Left ventricle myocardium superior (tissue), 1 donor: ENCODE data around the gene SNAP25. TPM values are rescaled to one million over a fixed set of nuclear protein-coding genes. Genes with fewer than 3 reads are reported as not detected.

ENCODE experiments used
- ATAC-seq: fragments of 200-7000 bp; cut with Tn5 transposase; one replicate; pipeline ENCODE4 v1.9.1; 2020; ENCODE audit warnings: mild to moderate bottlenecking, moderate library complexity
- DNase-seq: peaks from one replicate; pipeline ENCODE4 v3.0.0-alpha.2; 2020
- intact Hi-C: fragments of 100-400 bp; cut with micrococcal nuclease; formaldehyde crosslinking; loops from one replicate; pipeline ENCODE4 v1.11.0; 2022
- total RNA-seq: library from RNA; stranded (reverse); fragmentation: NEBNext Ultra II Directional; extraction: Animal tissue kit (Norgen Biotek cat#: 25700); gene quantifications from one replicate; pipeline ENCODE4 v1.2.1, GENCODE V29; 2021
- donor health status: DM: no; HTN: yes; CAD: no; lungs with severe emphysema.

The SNAP25 gene
- total RNA-seq, 1 donor from 2014 or later = 0.67 TPM

DNA sequence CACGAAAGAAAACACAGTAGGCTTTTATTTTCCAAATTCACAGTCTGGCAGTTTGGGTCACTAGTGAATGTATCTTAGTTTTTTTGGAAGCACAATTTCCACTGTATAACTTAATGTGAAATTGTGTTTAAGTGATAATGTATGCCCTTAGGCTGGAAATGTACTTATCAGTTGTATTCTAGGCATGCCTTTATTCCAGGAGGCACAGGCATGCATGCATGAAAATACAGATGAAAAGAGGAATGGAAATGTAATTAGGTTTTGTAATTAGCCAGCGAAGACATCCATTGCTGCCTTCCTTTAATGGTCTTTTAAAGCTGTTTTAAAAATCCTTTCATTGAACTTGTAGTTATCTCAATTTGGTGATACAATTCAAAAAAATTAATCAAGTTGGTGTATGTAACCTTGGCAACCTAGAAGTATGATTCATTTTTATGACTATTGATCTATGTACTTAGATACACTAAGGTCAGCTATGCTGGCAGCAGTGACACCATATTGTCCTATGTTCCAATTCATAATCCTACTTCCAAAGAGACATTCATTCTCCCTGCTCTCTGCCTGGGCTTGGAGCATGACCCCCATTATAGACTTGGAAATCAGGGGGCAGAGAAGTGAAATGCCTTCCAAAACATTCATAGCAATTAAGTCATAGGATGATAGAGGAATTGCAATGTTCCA lies 73.1 kb downstream of the SNAP25 start:
- intact Hi-C loops = no loop called here
- no peak for DNase-seq
- no peak for ATAC-seq

DNA sequence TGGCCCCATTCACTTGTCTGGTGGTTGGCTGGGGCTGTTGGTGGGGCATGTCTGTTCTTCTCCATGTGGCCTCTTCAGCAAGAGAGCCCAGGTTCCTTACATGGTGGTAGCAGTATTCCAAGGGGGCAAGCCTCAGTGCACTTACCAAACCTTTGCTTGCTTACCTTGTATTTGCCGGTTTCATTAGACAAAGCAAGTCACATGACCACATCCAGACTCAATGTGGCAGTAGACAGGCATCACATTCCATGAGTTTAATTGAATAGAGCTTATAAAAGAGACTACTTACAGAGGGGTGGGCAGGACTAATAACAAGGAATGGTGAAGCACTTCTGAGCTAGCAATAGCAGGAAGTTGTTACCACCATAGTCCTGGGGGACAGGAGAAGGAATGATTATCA lies 78.6 kb downstream of the SNAP25 start:
- DNase-seq (no peak), ATAC-seq (no peak)
- intact Hi-C loops = no loop called here

DNA sequence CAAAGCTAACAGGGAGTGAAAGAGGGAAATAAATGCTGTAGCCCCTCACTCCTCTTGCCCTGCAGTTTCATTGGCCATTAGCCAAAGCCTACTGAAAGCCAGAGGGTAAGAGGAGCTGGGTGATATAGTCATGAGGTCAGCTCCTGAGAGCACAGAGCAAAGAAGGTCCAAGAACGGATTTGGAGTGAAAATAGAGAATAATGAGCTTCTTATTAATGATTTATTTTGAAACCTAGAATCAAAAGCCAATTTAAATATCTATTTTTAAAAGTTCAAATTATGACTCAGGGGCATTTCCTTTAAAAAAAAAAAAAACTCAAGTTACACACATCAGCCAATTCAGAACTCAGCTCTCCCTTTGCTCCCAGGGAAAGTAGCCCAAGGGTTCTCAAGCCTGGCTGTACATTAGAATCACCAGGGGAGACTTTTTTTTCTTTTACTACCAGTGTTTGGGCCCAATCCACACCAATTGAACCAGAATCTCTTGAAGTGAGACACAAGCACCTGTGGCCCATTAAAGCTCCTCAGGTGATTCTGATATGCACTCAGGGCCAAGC lies 79.1 kb downstream of the SNAP25 start:
- ATAC-seq (no peak), DNase-seq (no peak)
- intact Hi-C loops = no loop called here

DNA sequence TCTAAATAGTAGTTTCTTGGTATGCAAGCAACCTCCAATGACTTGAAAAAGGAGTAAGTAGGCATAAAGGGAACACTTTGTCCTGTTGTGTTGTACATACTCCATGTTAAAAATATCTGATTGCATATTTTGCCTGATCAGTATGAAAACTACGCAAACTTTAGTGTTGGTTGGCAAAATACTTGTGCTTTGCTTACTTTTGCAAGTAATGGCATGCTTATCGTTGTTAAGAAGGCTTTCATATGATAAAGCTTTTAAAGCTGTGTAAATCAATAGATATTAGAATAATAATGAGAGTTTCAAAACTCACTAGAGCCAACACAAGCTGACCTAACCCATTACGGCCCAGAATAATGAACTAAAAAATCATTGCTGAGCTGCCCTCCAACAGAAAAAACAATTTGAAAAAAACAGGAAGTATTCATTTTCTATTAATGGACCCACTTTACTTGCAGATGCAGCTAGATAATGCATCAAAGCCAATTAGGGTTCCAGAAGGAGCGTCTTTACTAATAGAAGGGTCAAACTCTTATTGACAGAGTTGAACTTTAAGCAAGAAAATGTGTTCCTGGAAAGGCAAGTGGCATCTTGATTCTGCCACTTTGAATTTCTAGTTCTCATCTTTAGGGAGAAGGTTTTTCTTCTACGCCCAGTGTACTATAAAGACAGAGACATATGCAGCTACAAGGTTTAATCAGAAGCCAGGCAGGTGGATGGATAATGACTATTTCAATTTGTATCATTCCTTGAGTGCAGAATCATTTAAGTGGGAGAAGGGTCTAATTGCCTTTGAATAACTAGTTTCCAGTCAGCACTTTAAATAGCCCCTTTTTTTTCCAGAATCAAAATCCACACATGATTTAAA lies 82.2 kb downstream of the SNAP25 start:
- intact Hi-C loops = no loop called here
- DNase-seq = no peak
- no peak for ATAC-seq

DNA sequence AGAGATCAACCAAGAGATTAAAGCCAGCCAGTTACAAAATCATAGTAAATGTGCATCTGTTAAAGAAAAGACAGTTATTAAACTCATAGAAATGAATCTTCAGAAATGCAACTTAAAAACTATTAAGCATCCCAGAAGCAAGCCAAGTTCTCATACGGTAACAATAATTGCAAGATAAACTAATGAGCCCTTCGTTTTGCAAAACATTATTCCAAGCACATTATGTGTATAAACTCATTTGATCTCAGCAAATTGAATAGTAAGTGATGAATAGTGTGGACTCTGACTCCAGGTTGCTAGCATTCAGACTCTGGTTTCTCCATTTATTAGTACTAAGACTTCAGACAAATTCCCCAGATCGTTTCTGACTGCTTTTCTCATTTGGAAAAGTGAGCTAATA lies 85.2 kb downstream of the SNAP25 start:
- DNase-seq = no peak
- intact Hi-C loops = no loop called here
- ATAC-seq = no peak

DNA sequence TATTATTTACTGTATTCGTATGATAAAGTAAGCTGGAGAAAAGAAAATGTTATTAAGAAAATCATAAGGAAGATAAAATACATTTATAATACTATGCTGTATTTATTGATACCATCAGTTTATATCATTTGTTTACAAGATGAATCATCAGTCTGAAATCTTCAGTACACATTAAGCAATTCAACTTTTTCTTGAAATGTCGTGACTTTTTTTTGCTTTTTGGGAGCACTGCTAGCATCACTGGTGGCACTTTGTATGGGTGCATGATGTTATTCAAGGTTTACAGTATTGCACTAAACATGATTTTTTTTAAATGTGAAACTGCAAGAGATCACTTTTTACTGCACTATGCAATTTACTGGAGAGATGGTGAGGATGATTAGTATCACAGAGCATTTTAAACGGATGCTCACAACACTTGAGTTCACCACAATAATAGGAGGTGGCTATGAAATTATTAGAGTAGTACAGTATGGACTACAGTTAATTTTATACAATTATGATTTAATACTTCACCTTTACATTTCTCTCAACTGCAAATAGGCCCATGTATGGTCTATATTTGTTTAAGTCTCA lies 85.9 kb downstream of the SNAP25 start:
- intact Hi-C loops = no loop called here
- DNase-seq = no peak
- no peak for ATAC-seq

DNA sequence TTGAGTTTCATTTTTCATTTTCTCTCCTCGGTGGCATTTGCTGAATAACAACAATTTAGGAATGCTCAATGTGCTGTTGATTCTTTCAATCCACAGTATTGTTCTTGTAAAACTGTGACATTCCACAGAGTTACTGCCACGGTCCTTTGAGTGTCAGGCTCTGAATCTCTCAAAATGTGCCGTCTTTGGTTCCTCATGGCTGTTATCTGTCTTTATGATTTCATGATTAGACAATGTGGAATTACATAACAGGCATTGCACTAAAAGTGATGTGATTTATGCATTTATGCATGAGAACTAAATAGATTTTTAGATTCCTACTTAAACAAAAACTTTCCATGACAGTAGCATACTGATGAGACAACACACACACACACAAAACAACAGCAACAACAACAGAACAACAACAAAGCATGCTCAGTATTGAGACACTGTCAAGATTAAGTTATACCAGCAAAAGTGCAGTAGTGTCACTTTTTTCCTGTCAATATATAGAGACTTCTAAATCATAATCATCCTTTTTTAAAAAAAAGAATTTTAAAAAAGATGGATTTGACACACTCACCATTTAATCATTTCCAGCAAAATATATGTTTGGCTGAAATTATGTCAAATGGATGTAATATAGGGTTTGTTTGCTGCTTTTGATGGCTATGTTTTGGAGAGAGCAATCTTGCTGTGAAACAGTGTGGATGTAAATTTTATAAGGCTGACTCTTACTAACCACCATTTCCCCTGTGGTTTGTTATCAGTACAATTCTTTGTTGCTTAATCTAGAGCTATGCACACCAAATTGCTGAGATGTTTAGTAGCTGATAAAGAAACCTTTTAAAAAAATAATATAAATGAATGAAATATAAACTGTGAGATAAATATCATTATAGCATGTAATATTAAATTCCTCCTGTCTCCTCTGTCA lies 88.1 kb downstream of the SNAP25 start:
- DNase-seq (no peak), ATAC-seq (no peak)
- intact Hi-C loops = no loop called here

DNA sequence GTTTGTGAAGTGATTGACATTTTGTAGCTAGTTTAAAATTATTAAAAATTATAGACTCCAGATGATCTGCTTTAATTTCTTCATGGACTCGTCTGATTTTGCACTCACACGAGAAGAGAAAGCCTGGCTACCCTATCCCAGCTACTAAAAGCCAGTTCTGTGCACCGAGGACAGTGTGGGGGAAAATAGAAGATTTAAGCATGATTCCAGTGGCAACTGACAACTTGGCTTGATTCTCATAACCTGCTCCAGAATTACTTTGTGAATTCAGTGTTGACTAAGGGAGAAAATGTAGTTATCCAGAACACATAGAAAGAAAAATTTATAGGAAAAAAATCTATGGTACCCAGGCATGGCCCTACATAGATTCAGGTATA lies 88.7 kb downstream of the SNAP25 start:
- intact Hi-C loops = no loop called here
- ATAC-seq = no peak
- DNase-seq = no peak

DNA sequence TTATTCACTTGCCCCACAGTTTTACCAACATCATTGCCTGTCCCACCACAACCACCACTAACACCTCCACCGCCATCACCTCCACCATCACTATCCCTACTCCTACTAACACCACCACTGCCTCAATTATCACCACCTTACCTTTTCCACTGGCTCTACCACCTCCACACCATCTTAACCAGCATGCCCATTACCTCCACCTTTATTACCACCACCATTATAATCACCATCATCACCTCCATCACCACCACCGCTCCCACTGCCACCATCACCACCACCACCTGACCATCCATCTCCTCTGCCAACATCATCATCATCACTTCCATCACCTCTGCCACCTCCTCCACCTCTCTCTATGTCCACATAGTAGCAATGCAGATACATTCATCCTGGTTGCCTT lies 90.0 kb downstream of the SNAP25 start:
- no peak for ATAC-seq

DNA sequence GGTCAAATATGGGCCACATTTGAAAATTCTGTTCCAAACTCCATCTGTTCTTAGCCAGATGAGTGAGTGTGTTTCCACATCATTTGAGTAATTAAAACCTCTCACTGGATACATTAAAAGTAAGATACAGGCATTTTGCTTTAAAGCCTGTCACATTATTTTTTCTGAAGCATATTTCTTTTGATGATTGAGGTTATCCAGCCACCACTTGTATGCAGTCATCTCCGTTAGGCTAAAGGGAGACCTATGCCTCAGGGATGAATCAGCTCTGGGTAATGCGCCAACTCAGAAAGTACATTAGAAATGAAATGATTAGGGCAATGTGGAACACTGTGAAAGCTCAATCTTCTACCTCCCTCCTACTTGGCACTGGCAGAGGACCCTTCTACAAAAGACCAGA lies 90.7 kb downstream of the SNAP25 start:
- no peak for ATAC-seq
- no peak for DNase-seq
- intact Hi-C loops = no loop called here

More for the DNA sequence above, 90.0 kb downstream of the SNAP25 start:
- DNase-seq = no peak
- intact Hi-C loops = no loop called here

DNA sequence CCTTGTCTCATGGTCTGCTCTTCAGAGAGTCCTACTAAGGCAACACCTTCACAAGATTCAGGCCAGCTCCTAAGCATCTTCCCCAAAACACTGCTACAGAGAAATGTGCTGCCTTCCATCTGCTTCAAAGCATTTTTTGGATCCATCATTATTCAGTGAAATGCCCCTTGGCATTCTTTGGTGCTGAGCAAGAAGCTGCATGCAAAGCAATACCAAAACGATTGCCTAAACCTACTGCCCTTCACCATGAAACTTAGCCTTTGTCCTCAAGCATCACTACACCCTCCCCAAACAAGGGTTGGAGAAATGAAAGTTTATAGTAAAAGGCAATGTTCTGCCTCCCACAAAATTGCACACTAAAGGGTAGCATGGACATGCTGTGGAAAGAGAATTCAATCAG lies 93.5 kb downstream of the SNAP25 start:
- intact Hi-C loops = no loop called here
- no peak for DNase-seq
- ATAC-seq = no peak

DNA sequence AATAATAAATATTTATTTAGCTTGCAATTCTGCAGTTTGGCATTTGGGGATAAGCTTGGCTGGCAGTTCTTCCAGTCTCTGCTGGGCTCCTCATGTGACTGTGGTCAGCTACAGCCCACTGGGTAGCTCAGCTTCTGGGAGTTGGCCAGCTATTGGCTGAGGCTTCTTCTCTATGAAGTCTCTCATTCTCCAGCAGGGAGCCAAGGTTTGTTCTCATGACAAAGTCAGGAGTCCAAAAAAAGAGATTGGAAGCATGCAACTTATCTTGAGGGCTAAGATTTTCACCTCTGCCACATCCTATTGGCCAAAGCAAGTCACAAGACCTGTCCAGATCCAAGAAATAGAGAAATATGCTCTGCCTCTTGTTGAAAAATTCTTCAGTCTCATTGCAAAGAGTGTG lies 94.6 kb downstream of the SNAP25 start:
- intact Hi-C loops = no loop called here
- DNase-seq (peak; percentile 33), ATAC-seq (peak; percentile 47)

DNA sequence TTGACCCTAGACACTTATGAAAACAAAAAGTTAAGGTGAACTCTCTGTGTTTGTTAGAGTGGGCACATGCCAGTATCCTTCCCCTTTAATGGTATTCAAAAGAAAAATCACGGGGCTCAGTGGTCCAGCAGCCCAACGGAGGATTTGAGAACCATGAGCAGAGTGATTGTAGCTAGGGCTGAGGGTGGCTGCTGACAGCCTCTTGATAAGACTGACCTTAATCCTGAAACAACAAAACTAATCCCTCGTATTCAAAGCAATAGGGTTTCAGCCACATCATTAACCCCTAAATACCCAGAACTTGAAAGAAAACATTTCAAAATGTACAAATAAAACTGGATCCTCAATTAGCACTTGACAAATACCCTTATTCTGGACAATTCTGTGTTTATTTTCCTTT lies 95.1 kb downstream of the SNAP25 start:
- peak; percentile 59 for ATAC-seq
- no peak for DNase-seq
- intact Hi-C loops = no loop called here

DNA sequence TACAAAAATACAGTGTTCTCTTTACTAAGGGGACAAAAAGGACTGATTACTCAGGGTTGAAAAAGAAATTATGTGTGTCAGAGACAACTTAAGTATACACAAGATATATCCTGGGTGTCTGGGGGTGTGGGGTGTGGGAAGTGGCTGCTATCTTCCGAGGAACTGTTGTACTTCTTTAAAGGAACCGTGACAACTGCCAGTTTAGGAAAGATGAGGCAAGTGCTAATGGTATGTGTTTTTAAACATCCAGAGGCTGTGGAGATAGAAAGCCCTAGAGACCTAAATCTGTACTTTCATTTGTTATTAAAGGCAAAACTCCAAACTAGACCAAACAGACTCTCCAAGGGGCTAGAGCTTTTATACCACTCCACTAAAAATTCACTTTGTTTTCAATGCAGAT lies 95.6 kb downstream of the SNAP25 start:
- ATAC-seq (peak; percentile 74), DNase-seq (no peak)
- intact Hi-C loops = no loop called here

DNA sequence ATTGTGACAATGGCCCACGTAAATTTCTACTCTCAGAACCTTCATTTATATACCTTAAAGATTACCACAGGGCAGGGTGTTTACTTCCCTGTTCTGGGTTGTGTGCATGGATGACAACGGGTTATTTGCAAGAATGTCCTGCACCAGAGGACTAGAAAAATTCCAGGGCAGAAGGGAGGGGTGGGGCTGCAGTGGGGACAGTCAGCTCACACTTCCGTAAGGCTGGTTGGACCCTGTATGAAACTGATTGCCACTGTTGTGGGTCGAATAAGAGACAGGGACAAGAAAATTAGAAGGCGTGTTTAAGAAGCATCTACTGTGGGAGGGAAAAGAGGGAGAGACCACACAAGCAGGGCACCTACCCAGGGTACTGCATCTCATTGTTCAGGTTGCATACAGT lies 96.5 kb downstream of the SNAP25 start:
- intact Hi-C loops = no loop called here
- DNase-seq (no peak), ATAC-seq (no peak)

DNA sequence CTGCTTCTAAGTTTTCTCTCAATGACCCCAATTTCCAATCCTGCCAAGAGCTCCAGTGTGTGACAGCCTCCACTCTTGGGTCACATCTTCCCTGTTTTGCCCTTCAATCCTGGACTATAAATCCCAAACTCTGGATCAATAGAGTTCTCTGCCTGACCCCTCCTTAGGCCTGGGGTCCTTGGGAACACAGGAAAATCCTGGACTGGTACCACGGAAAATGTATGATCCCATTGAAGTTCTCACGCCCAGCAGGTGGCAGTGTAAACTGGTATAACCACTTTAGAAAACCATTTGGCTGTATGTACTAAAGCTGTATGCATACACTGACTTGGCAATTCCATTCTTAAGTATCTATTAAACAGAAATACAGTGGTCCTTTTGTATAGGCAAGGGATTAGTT lies 98.0 kb downstream of the SNAP25 start:
- intact Hi-C loops = no loop called here
- no peak for ATAC-seq
- DNase-seq = no peak

DNA sequence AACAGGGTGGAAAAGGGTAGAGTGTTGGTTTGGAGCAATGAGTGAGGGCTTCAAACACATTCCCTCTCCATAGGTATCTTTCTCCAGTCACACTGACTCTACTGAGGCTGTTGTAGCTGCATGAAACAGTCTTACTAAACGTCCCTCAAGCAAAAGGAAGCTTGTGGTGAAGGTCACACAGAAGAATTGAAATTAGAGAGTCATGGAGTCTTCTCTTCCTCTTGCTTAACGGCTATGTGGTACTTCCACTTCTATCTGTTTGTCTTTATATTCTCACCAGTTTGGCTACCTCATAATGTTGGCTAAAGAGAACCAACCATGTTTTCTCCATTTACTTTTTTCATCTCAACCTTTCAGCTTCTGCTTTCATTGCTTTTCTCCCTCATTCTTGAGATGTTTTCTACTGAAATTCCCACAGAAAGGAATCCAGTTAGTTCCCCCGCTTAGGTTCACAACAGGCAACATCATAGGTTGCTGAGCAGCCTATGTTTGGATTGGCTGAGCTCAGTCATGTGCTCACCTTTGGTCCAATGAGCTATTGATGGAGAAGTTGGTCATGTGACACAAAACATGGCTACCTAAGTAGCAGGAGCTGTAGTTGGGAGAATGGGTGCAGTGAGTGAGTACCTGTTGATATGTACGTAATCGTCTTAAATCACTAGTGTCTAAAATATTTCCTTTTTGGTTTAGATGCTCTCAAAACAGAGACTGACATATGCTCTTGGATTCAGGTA lies 99.8 kb downstream of the SNAP25 start:
- DNase-seq (no peak), ATAC-seq (no peak)
- intact Hi-C loops = no loop called here

DNA sequence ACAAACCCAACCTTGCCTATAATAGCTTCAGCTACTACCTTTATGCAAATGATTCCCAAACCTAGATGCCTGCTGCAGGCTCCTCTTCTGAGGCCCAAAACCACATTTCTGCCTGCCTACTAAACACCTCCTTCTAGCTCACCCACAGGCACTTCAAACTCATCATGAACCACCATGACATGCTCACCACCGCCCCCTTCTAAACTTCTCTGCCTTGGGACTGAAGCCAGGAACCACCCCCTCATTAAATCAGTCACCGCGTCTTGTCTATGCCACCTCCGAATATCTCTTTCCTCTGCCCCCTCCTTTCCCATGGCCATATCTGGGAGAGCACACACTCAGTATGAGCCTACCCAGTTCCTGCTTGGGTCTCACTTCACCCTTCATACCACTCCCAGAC lies 101.2 kb downstream of the SNAP25 start:
- no peak for DNase-seq
- intact Hi-C loops = no loop called here
- ATAC-seq = no peak
